ENCODE results near the gene CDC42BPB. TPM values are rescaled to one million over a fixed set of nuclear protein-coding genes. Genes with fewer than 3 reads are reported as not detected.

The CDC42BPB gene
- total RNA-seq, 1 experiment from 2014 or later, result 26.6 TPM

- no peak for DNase-seq (ENCODE audit: low spot score)
Measured at GRCh38 chr14:102966681-102967505, 90.5 kb downstream of the CDC42BPB start.

- DNase-seq (ENCODE audit: low spot score), result no peak
Measured at GRCh38 chr14:102965971-102966655, 91.2 kb downstream of the CDC42BPB start.

- DNase-seq (ENCODE audit: low spot score), result no peak
Measured at GRCh38 chr14:102965282-102965681, 92.1 kb downstream of the CDC42BPB start.

GRCh38 chr14:102964152-102964730, 93.1 kb downstream of the CDC42BPB start:
- no peak for DNase-seq (ENCODE audit: low spot score)

GRCh38 chr14:102962111-102962627, 95.2 kb downstream of the CDC42BPB start:
- DNase-seq (ENCODE audit: low spot score), result no peak

GRCh38 chr14:102958461-102958860, 98.9 kb downstream of the CDC42BPB start:
- no peak for DNase-seq (ENCODE audit: low spot score)

- no peak for DNase-seq (ENCODE audit: low spot score)
Measured at GRCh38 chr14:102957222-102957621, 100.1 kb downstream of the CDC42BPB start.

- no peak for DNase-seq (ENCODE audit: low spot score)
Measured at GRCh38 chr14:102955636-102956408, 101.5 kb downstream of the CDC42BPB start.

GRCh38 chr14:102954081-102954789, 103.1 kb downstream of the CDC42BPB start:
- no peak for DNase-seq (ENCODE audit: low spot score)

- no peak for DNase-seq (ENCODE audit: low spot score)
Measured at GRCh38 chr14:102953100-102953499, 104.2 kb downstream of the CDC42BPB start.

GRCh38 chr14:102952276-102952675, 105.1 kb downstream of the CDC42BPB start:
- DNase-seq (ENCODE audit: low spot score), result no peak

- peak; percentile 55 for DNase-seq (ENCODE audit: low spot score)
Measured at GRCh38 chr14:102951799-102952198, 105.5 kb downstream of the CDC42BPB start.

GRCh38 chr14:102951034-102951433, 106.3 kb downstream of the CDC42BPB start:
- no peak for DNase-seq (ENCODE audit: low spot score)

- no peak for DNase-seq (ENCODE audit: low spot score)
Measured at GRCh38 chr14:102949801-102950451, 107.4 kb downstream of the CDC42BPB start.

GRCh38 chr14:102949062-102949800, 108.1 kb downstream of the CDC42BPB start:
- no peak for DNase-seq (ENCODE audit: low spot score)

GRCh38 chr14:102948698-102949061, 108.7 kb downstream of the CDC42BPB start:
- DNase-seq (ENCODE audit: low spot score), result no peak

- DNase-seq (ENCODE audit: low spot score), result no peak
Measured at GRCh38 chr14:102947321-102948103, 109.8 kb downstream of the CDC42BPB start.

GRCh38 chr14:102945346-102946130, 111.8 kb downstream of the CDC42BPB start:
- DNase-seq (ENCODE audit: low spot score), result no peak
